ENCODE results near the gene BIRC3. TPM values are rescaled to one million over a fixed set of nuclear protein-coding genes. Genes with fewer than 3 reads are reported as not detected.
"Not testable (repeated sequence)": the region's sequence is repeated elsewhere in the genome, so short reads cannot be mapped to it uniquely, and the experiment has no call there.

The BIRC3 gene
- total RNA-seq, 2 donors from 2014 or later: 4.9 to 15.3 TPM

- no peak for DNase-seq (ENCODE audit: low spot score)
- H3K4me1 ChIP-seq (ENCODE audit: control insufficient read depth in 1 of 2, low read depth in 2 of 2): peaks cover 0 to 6% of the 10 kb centered on the region in 2 donors
- no peak overlapping the region for H3K4me3 ChIP-seq
- no peak for TF ChIP-seq CTCF (IDR thresholded peaks at IDR 0.05)
- no peak overlapping the region for H3K27ac ChIP-seq
- no peaks in the 10 kb centered on the region for H3K9me3 ChIP-seq
- H3K27me3 ChIP-seq (replicated peaks; ENCODE audit: insufficient read depth): no peaks in the 10 kb centered on the region
- no peaks in the 10 kb centered on the region for H3K36me3 ChIP-seq
- ATAC-seq (ENCODE audit: insufficient number of reproducible peaks, low FRiP score, low read depth): no peak
Observed at GRCh38 chr11:102295045-102295444, 22.2 kb upstream of the BIRC3 start.

GRCh38 chr11:102296757-102297156 is 20.5 kb upstream of the BIRC3 start:
- not testable (repeated sequence) for ATAC-seq (ENCODE audit: insufficient number of reproducible peaks, low FRiP score, low read depth); H3K4me1 ChIP-seq (ENCODE audit: control insufficient read depth in 1 of 2, low read depth in 2 of 2); H3K27me3 ChIP-seq (replicated peaks; ENCODE audit: insufficient read depth); H3K27ac ChIP-seq; H3K36me3 ChIP-seq; DNase-seq (ENCODE audit: low spot score); H3K9me3 ChIP-seq; H3K4me3 ChIP-seq

GRCh38 chr11:102300837-102301236 is 16.4 kb upstream of the BIRC3 start:
- not testable (repeated sequence) for H3K4me1 ChIP-seq (ENCODE audit: control insufficient read depth in 1 of 2, low read depth in 2 of 2); H3K4me3 ChIP-seq; H3K27ac ChIP-seq; ATAC-seq (ENCODE audit: insufficient number of reproducible peaks, low FRiP score, low read depth); DNase-seq (ENCODE audit: low spot score); H3K27me3 ChIP-seq (replicated peaks; ENCODE audit: insufficient read depth); H3K36me3 ChIP-seq; H3K9me3 ChIP-seq

GRCh38 chr11:102302241-102302640 is 15.0 kb upstream of the BIRC3 start:
- Histone ChIP-seq H3K9me3 (peaks cover 6% of the 10 kb centered on the region), H3K27ac (no peak overlapping the region), H3K36me3 (no peaks in the 10 kb centered on the region), H3K27me3 (replicated peaks; ENCODE audit: insufficient read depth) (no peaks in the 10 kb centered on the region), H3K4me1 (ENCODE audit: control insufficient read depth in 1 of 2, low read depth in 2 of 2) (peaks cover 0 to 3% of the 10 kb centered on the region in 2 donors), H3K4me3 (no peak overlapping the region)
- DNase-seq (ENCODE audit: low spot score) (no peak), ATAC-seq (ENCODE audit: insufficient number of reproducible peaks, low FRiP score, low read depth) (no peak)
- TF ChIP-seq CTCF (IDR thresholded peaks at IDR 0.05): no peak

- DNase-seq (ENCODE audit: low spot score) (no peak), ATAC-seq (ENCODE audit: insufficient number of reproducible peaks, low FRiP score, low read depth) (no peak)
- H3K27me3 ChIP-seq (replicated peaks; ENCODE audit: insufficient read depth): no peaks in the 10 kb centered on the region
- H3K9me3 ChIP-seq: peaks cover 6% of the 10 kb centered on the region
- H3K36me3 ChIP-seq: no peaks in the 10 kb centered on the region
- H3K4me3 ChIP-seq: no peak overlapping the region
- no peak for TF ChIP-seq CTCF (IDR thresholded peaks at IDR 0.05)
- peaks cover 0 to 4% of the 10 kb centered on the region in 2 donors for H3K4me1 ChIP-seq (ENCODE audit: control insufficient read depth in 1 of 2, low read depth in 2 of 2)
- no peak overlapping the region for H3K27ac ChIP-seq
Observed at GRCh38 chr11:102304686-102305085, 12.6 kb upstream of the BIRC3 start.

GRCh38 chr11:102305352-102306047 is 11.8 kb upstream of the BIRC3 start:
- Histone ChIP-seq H3K36me3 (no peaks in the 10 kb centered on the region), H3K27ac (no peak overlapping the region), H3K4me3 (no peak overlapping the region), H3K27me3 (replicated peaks; ENCODE audit: insufficient read depth) (no peaks in the 10 kb centered on the region), H3K4me1 (ENCODE audit: control insufficient read depth in 1 of 2, low read depth in 2 of 2) (peaks cover 0 to 4% of the 10 kb centered on the region in 2 donors), H3K9me3 (peaks cover 6% of the 10 kb centered on the region)
- no peak for TF ChIP-seq CTCF (IDR thresholded peaks at IDR 0.05)
- no peak for ATAC-seq (ENCODE audit: insufficient number of reproducible peaks, low FRiP score, low read depth)
- no peak for DNase-seq (ENCODE audit: low spot score)
